GM23338 (cell line): ENCODE results near the gene PCBP3. TPM values are rescaled to one million over a fixed set of nuclear protein-coding genes. Genes with fewer than 3 reads are reported as not detected.
A peak's percentile ranks its signal among the peaks of the same experiment; 100 is the strongest.

Experiments
- ATAC-seq: fragments of 200-7000 bp; cut with Tn5 transposase; 3 replicates; pipeline ENCODE4 v1.9.1; 2020
- DNase-seq: peaks from one replicate; pipeline ENCODE4 v3.0.0-alpha.2; 2015; ENCODE audit warnings: low spot score
- H2AFZ ChIP-seq: fragments of 200-600 bp; sonication (generic); 2 replicates; pipeline ENCODE4 v1.8.0; 2016; ENCODE audit warnings: antibody characterized with exemption, mild to moderate bottlenecking, moderate library complexity
- H3F3A ChIP-seq: fragments of 200-600 bp; sonication (generic); replicated peaks from 2 replicates; pipeline ENCODE4 v1.8.0; 2017; ENCODE audit warnings: antibody characterized with exemption, mixed run types, low read depth
- H3K27ac ChIP-seq: fragments of 200-600 bp; sonication (generic); 2 replicates; pipeline ENCODE4 v1.6.1; 2016; ENCODE audit warnings: low read depth
- H3K27me3 ChIP-seq: fragments of 200-600 bp; sonication (generic); 2 replicates; pipeline ENCODE4 v1.8.0; 2016; ENCODE audit warnings: mild to moderate bottlenecking, mixed run types, moderate library complexity; ENCODE audit not compliant: insufficient read depth
- H3K36me3 ChIP-seq: fragments of 200-600 bp; sonication (generic); 2 replicates; pipeline ENCODE4 v1.8.0; 2016; ENCODE audit warnings: mild to moderate bottlenecking; ENCODE audit not compliant: insufficient read depth
- H3K4me1 ChIP-seq: fragments of 200-600 bp; sonication (generic); 2 replicates; pipeline ENCODE4 v1.8.0; 2016; ENCODE audit warnings: mild to moderate bottlenecking, moderate library complexity; ENCODE audit not compliant: insufficient read depth
- H3K4me2 ChIP-seq: fragments of 200-600 bp; sonication (generic); 2 replicates; pipeline ENCODE4 v1.7.1; 2017; ENCODE audit warnings: mixed run types
- H3K4me3 ChIP-seq: fragments of 200-600 bp; sonication (generic); 2 replicates; pipeline ENCODE4 v1.6.1; 2016; ENCODE audit warnings: mixed run types
- H3K79me2 ChIP-seq: fragments of 200-600 bp; sonication (generic); replicated peaks from 2 replicates; pipeline ENCODE4 v1.8.0; 2017; ENCODE audit warnings: mild to moderate bottlenecking; ENCODE audit not compliant: insufficient read depth
- H3K9me2 ChIP-seq: fragments of 200-600 bp; sonication (generic); 2 replicates; pipeline ENCODE4 v1.8.0; 2017; ENCODE audit not compliant: insufficient read depth
- H4K20me1 ChIP-seq: fragments of 200-600 bp; sonication (generic); replicated peaks from 2 replicates; pipeline ENCODE4 v1.8.0; 2017; ENCODE audit warnings: mild to moderate bottlenecking; ENCODE audit not compliant: insufficient read depth
- H3K27ac Mint-ChIP-seq: 2 replicates; pipeline ENCODE4 v1.8.0; 2020; ENCODE audit warnings: inconsistent platforms, mild to moderate bottlenecking, moderate library complexity, mixed read lengths
- H3K27me3 Mint-ChIP-seq: 3 replicates; pipeline ENCODE4 v1.8.0; 2022; ENCODE audit warnings: low read depth, mild to moderate bottlenecking, moderate library complexity, mixed read lengths, inconsistent platforms; ENCODE audit not compliant: insufficient read depth, poor library complexity
- H3K36me3 Mint-ChIP-seq: 3 replicates; pipeline ENCODE4 v1.8.0; 2021; ENCODE audit warnings: low read depth, mild to moderate bottlenecking, inconsistent platforms, moderate library complexity, mixed read lengths
- H3K4me1 Mint-ChIP-seq: 3 replicates; pipeline ENCODE4 v1.8.0; 2020; ENCODE audit warnings: mild to moderate bottlenecking, inconsistent platforms, mixed read lengths
- H3K4me3 Mint-ChIP-seq: 3 replicates; pipeline ENCODE4 v1.8.0; 2021; ENCODE audit warnings: moderate library complexity, mild to moderate bottlenecking, inconsistent platforms, mixed read lengths
- H3K9me3 Mint-ChIP-seq: 3 replicates; pipeline ENCODE4 v1.8.0; 2020; ENCODE audit warnings: moderate library complexity, mild to moderate bottlenecking, inconsistent platforms, mixed read lengths
- CREB1 ChIP-seq: fragments of 250-450 bp; sonication (Bioruptor Pico); IDR thresholded peaks from 2 replicates; pipeline ENCODE4 v1.5.0; 2020; ENCODE audit warnings: low read depth, mild to moderate bottlenecking, moderate library complexity
- EZH2 ChIP-seq: fragments of 200-600 bp; sonication (generic); IDR thresholded peaks from one replicate; pipeline ENCODE4 v1.8.0; 2017; ENCODE audit warnings: antibody characterized with exemption, mild to moderate bottlenecking, low read depth; ENCODE audit not compliant: unreplicated experiment
- STAT1 ChIP-seq: IDR thresholded peaks from one replicate; pipeline ENCODE4 v1.6.1; 2016; ENCODE audit warnings: antibody characterized with exemption; ENCODE audit not compliant: unreplicated experiment
- ZNF114 ChIP-seq: fragments of 250-450 bp; sonication (Bioruptor Pico); IDR thresholded peaks from 2 replicates; pipeline ENCODE4 v1.5.0; 2020; ENCODE audit warnings: mild to moderate bottlenecking, moderate library complexity
- ZNF331 ChIP-seq: fragments of 250-450 bp; sonication (Bioruptor Pico); IDR thresholded peaks from 2 replicates; pipeline ENCODE4 v1.5.0; 2020; ENCODE audit warnings: low read depth, mild to moderate bottlenecking, moderate library complexity
- ZNF462 ChIP-seq: fragments of 250-450 bp; sonication (Bioruptor Pico); IDR thresholded peaks from 2 replicates; pipeline ENCODE4 v1.5.0; 2020; ENCODE audit warnings: mild to moderate bottlenecking, moderate library complexity
- polyA plus RNA-seq: library from polyadenylated mRNA; unstranded; fragments of >200 nt; fragmentation: Nextera tagmentation; extraction: Ambion mirVana; gene quantifications from 2 replicates; pipeline ENCODE4 v1.2.1, GENCODE V29; 2016
- total RNA-seq: library from RNA; depleted of rRNA; stranded (reverse); fragments of >200 nt; shearing (Covaris generic); gene quantifications from 2 replicates; pipeline ENCODE4 v1.2.3, GENCODE V29; 2014
- TF ChIP-seq, protein P1 (sequence below): IDR thresholded peaks from 2 replicates; pipeline ENCODE4 v1.6.1; 2016; ENCODE audit warnings: antibody characterized with exemption
- TF ChIP-seq, protein P2 (sequence below), 2 experiments: fragments of 200-600 bp in 1 of 2; sonication (generic) in 1 of 2; conservative IDR thresholded peaks; 2 replicates each; pipeline versions ENCODE4 v1.5.1 to v1.6.1; 2016 to 2017; ENCODE audit warnings: antibody characterized with exemption in 2 of 2, low read depth in 2 of 2, mild to moderate bottlenecking in 2 of 2, moderate library complexity in 1 of 2

PCBP3 gene
- total and polyA plus RNA-seq, 2 experiments from 2014 or later = 7.1 to 9.1 TPM

- no peak for TF ChIP-seq CREB1 (CRISPR knock-in tag)
- TF ChIP-seq ZNF331 (CRISPR knock-in tag) = no peak
- no peak for TF ChIP-seq ZNF114
These were observed 309.4 kb downstream of the PCBP3 start (continued) for GRCh38 chr21:45952974-45953373.

DNA sequence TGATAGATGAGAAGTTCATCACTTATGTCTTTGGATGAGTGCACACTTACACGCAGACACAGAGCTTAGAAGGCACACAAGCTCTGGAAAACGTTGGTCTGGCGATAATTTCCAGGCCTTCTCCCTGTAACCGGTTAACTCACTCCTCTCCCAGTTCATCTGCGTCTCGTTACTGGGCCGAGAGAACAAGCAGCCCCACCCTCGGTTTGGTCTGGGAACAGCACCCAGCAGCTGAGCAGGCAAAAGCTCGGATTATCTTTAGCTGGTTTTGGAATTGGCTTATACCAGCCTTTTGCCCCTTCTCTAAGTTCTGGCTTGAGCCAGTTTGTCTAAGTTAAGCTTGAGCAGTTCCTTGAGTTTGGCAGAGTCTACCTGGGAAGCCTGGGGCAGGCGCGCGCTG lies 310.7 kb downstream of the PCBP3 start:
- Mint-ChIP-seq H3K36me3 (no peaks in the 10 kb centered on the region; the same call in 2 of the 3 replicates), H3K27me3 (peaks cover 3% of the 10 kb centered on the region), H3K4me3 (no peak overlapping the region), H3K9me3 (peaks cover 26% of the 10 kb centered on the region), H3K27ac (no peak overlapping the region), H3K4me1 (peaks cover 5% of the 10 kb centered on the region)
- 0 out of 2 replicates have a peak, but pooled peaks cover 5% of the 10 kb centered on the region for H3K9me2 ChIP-seq
- ATAC-seq (peak; percentile 69), DNase-seq (peak; percentile 40)
- no peak overlapping the region for H3K27ac ChIP-seq
- no peak overlapping the region for H3K4me3 ChIP-seq
- no peaks in the 10 kb centered on the region for H3F3A ChIP-seq
- peak overlapping the region; percentile 32; the same call in 1 of the 2 replicates for H2AFZ ChIP-seq
- no peaks in the 10 kb centered on the region for H3K4me1 ChIP-seq
- H3K4me2 ChIP-seq = no peak overlapping the region
- no peak for TF ChIP-seq ZNF462 (CRISPR knock-in tag)
- TF ChIP-seq STAT1 = no peak
- TF ChIP-seq, protein P1, sequence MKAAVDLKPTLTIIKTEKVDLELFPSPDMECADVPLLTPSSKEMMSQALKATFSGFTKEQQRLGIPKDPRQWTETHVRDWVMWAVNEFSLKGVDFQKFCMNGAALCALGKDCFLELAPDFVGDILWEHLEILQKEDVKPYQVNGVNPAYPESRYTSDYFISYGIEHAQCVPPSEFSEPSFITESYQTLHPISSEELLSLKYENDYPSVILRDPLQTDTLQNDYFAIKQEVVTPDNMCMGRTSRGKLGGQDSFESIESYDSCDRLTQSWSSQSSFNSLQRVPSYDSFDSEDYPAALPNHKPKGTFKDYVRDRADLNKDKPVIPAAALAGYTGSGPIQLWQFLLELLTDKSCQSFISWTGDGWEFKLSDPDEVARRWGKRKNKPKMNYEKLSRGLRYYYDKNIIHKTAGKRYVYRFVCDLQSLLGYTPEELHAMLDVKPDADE = no peak
- TF ChIP-seq EZH2 = no peak
- TF ChIP-seq, protein P2, sequence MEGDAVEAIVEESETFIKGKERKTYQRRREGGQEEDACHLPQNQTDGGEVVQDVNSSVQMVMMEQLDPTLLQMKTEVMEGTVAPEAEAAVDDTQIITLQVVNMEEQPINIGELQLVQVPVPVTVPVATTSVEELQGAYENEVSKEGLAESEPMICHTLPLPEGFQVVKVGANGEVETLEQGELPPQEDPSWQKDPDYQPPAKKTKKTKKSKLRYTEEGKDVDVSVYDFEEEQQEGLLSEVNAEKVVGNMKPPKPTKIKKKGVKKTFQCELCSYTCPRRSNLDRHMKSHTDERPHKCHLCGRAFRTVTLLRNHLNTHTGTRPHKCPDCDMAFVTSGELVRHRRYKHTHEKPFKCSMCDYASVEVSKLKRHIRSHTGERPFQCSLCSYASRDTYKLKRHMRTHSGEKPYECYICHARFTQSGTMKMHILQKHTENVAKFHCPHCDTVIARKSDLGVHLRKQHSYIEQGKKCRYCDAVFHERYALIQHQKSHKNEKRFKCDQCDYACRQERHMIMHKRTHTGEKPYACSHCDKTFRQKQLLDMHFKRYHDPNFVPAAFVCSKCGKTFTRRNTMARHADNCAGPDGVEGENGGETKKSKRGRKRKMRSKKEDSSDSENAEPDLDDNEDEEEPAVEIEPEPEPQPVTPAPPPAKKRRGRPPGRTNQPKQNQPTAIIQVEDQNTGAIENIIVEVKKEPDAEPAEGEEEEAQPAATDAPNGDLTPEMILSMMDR (conservative IDR thresholded peaks at IDR 0.05; ENCODE audit: low read depth in 2 of 2) = peak in 1 of 2 experiments; percentile 30; a peak in 2 of 4 replicates
- H3K79me2 ChIP-seq = no peaks in the 10 kb centered on the region
- H4K20me1 ChIP-seq = no peaks in the 10 kb centered on the region
- no peaks in the 10 kb centered on the region for H3K27me3 ChIP-seq
- H3K36me3 ChIP-seq = no peaks in the 10 kb centered on the region; the same call in 1 of the 2 replicates
